ENCODE results near the gene ADAMTS4. TPM values are rescaled to one million over a fixed set of nuclear protein-coding genes. Genes with fewer than 3 reads are reported as not detected.

The ADAMTS4 gene
- total RNA-seq, 4 donors from 2014 or later, result 0.20 to 15.3 (median 4.2) TPM

- intact Hi-C loops (cut with DNase I; ENCODE audit: low total_unique reads), result no loop called here
- WGBS, 2 donors, result 61 to 82% methylated on average over 1 of the region's 1 CpG
- TF ChIP-seq CTCF (IDR thresholded peaks at IDR 0.05) (no peak), POLR2A (IDR thresholded peaks at IDR 0.05) (no peak)
Observed at GRCh38 chr1:161182214-161182613, 16.6 kb downstream of the ADAMTS4 start.

GRCh38 chr1:161180639-161181038 is 18.2 kb downstream of the ADAMTS4 start:
- no peak for DNase-seq (ENCODE audit: low spot score in 2 of 2)
- TF ChIP-seq CTCF (IDR thresholded peaks at IDR 0.05) (no peak), POLR2A (IDR thresholded peaks at IDR 0.05) (no peak)
- H3K4me3 ChIP-seq (ENCODE audit: low read depth, poor library complexity, severe bottlenecking), result no peak overlapping the region
- intact Hi-C loops (cut with DNase I; ENCODE audit: low total_unique reads), result no loop called here
- 68 to 94% methylated on average over 1 of the region's 1 CpG for WGBS, 2 donors

More at GRCh38 chr1:161182214-161182613, 16.6 kb downstream of the ADAMTS4 start:
- H3K4me3 ChIP-seq (ENCODE audit: low read depth, poor library complexity, severe bottlenecking), result no peak overlapping the region
- no peak for DNase-seq (ENCODE audit: low spot score in 2 of 2)

GRCh38 chr1:161179698-161180097 is 19.2 kb downstream of the ADAMTS4 start:
- DNase-seq (ENCODE audit: low spot score in 2 of 2), result no peak
- WGBS, 2 donors, result 55 to 69% methylated on average over 3 of the region's 3 CpGs
- TF ChIP-seq CTCF (IDR thresholded peaks at IDR 0.05) (no peak), POLR2A (IDR thresholded peaks at IDR 0.05) (no peak)
- intact Hi-C loops (cut with DNase I; ENCODE audit: low total_unique reads), result no loop called here
- no peak overlapping the region for H3K4me3 ChIP-seq (ENCODE audit: low read depth, poor library complexity, severe bottlenecking)

GRCh38 chr1:161177936-161178244 is 21.0 kb downstream of the ADAMTS4 start:
- WGBS, 2 donors, result 57 to 64% methylated on average over 9 of the region's 9 CpGs
- no peak overlapping the region for H3K4me3 ChIP-seq (ENCODE audit: low read depth, poor library complexity, severe bottlenecking)
- TF ChIP-seq CTCF (IDR thresholded peaks at IDR 0.05), result no peak
- TF ChIP-seq POLR2A (IDR thresholded peaks at IDR 0.05), result no peak

GRCh38 chr1:161177112-161177935 is 21.5 kb downstream of the ADAMTS4 start, which contains the start of gene B4GALT3:
Gene B4GALT3, minus strand, starts transcription at chr1:161177507. Its CDS starts 1,447 bp downstream, at chr1:161176060.
- 5 to 6% methylated on average over 40 to 47 of the region's 50 CpGs for WGBS, 2 donors
- intact Hi-C loops (cut with DNase I; ENCODE audit: low total_unique reads), result no loop called here
- TF ChIP-seq POLR2A (IDR thresholded peaks at IDR 0.05) (peak in 1 of 2 donors; percentile 11), CTCF (IDR thresholded peaks at IDR 0.05) (no peak)
- DNase-seq (ENCODE audit: low spot score in 2 of 2), result peak; percentile 87 to 99
- H3K4me3 ChIP-seq (ENCODE audit: low read depth, poor library complexity, severe bottlenecking), result peak within 1 kb of the TSS; percentile 66

More at GRCh38 chr1:161177936-161178244, 21.0 kb downstream of the ADAMTS4 start:
- intact Hi-C loops (cut with DNase I; ENCODE audit: low total_unique reads), result no loop called here
- no peak for DNase-seq (ENCODE audit: low spot score in 2 of 2)

All from lower leg skin (tissue), 4 donors.